ENCODE data around the gene OR4L1. TPM values are rescaled to one million over a fixed set of nuclear protein-coding genes. Genes with fewer than 3 reads are reported as not detected.

OR4L1 gene
- total RNA-seq (2021) (not detected in 2 replicates), Bru-seq, nascent RNA (not detected), BruChase-seq, experiment 1, labeled RNA remaining after a 2-hour chase (not detected), BruChase-seq, experiment 2, labeled RNA remaining after a 6-hour chase (not detected)
- long read RNA-seq, result 0 reads

GRCh38 chr14:20059745-20060144 lies at the start of gene OR4L1:
Gene OR4L1, plus strand, starts transcription at chr14:20060045. Its CDS starts 0 bp downstream, at chr14:20060045.
- TF ChIP-seq EZH2 (IDR thresholded peaks at IDR 0.05; ENCODE audit: borderline replicate concordance, low read depth, low read length, poor library complexity, severe bottlenecking) (no peak), CTCF (conservative IDR thresholded peaks at IDR 0.05; ENCODE audit: low read depth, low read length) (no peak)
- BruUV-seq (replicated peaks), result no TSS peak
- POLR2A ChIA-PET (ENCODE audit: low non-redundant PET), result no interaction called here

GRCh38 chr14:20019257-20019865 lies 40.5 kb upstream of the OR4L1 start, which contains the start of gene OR4K14:
Gene OR4K14, minus strand, starts transcription at chr14:20019307. Its CDS starts 4,114 bp downstream, at chr14:20015193.
- no peaks in the 10 kb centered on the region for H3K4me1 ChIP-seq (ENCODE audit: insufficient read depth, low read length, poor library complexity, severe bottlenecking)
- H3K4me3 ChIP-seq (ENCODE audit: low read depth, low read length, poor library complexity, severe bottlenecking), result no peak within 1 kb of the TSS
- H3K27ac ChIP-seq (ENCODE audit: low read depth, low read length, poor library complexity, severe bottlenecking), result no peak within 1 kb of the TSS
- DNase-seq (ENCODE audit: low spot score), result no peak
- peaks cover 4% of the 10 kb centered on the region for H3K9me3 ChIP-seq (ENCODE audit: low read depth, low read length, poor library complexity, severe bottlenecking)
- ChIA-PET CTCF (no interaction called here), POLR2A (ENCODE audit: low non-redundant PET) (no interaction called here)
- BruUV-seq (replicated peaks), result no TSS peak
- no peaks in the 10 kb centered on the region for H3K27me3 ChIP-seq (replicated peaks; ENCODE audit: insufficient read depth, low read depth, low read length, poor library complexity)
- TF ChIP-seq CTCF (conservative IDR thresholded peaks at IDR 0.05; ENCODE audit: low read depth, low read length) (no peak), EZH2 (IDR thresholded peaks at IDR 0.05; ENCODE audit: borderline replicate concordance, low read depth, low read length, poor library complexity, severe bottlenecking) (no peak)
- no peaks in the 10 kb centered on the region for H3K36me3 ChIP-seq (ENCODE audit: insufficient read depth, low read length, poor library complexity, severe bottlenecking)
- intact Hi-C loops (cut with micrococcal nuclease; ENCODE audit: unreplicated experiment), result no loop called here

More at GRCh38 chr14:20059745-20060144, at the start of gene OR4L1:
- Histone ChIP-seq H3K36me3 (ENCODE audit: insufficient read depth, low read length, poor library complexity, severe bottlenecking) (no peaks in the 10 kb centered on the region), H3K9me3 (ENCODE audit: low read depth, low read length, poor library complexity, severe bottlenecking) (peaks cover 10% of the 10 kb centered on the region), H3K27me3 (replicated peaks; ENCODE audit: insufficient read depth, low read depth, low read length, poor library complexity) (no peaks in the 10 kb centered on the region), H3K4me3 (ENCODE audit: low read depth, low read length, poor library complexity, severe bottlenecking) (no peak within 1 kb of the TSS), H3K4me1 (ENCODE audit: insufficient read depth, low read length, poor library complexity, severe bottlenecking) (no peaks in the 10 kb centered on the region), H3K27ac (ENCODE audit: low read depth, low read length, poor library complexity, severe bottlenecking) (no peak within 1 kb of the TSS)
- no peak for DNase-seq (ENCODE audit: low spot score)
- CTCF ChIA-PET, result no interaction called here
- intact Hi-C loops (cut with micrococcal nuclease; ENCODE audit: unreplicated experiment), result no loop called here

DNA sequence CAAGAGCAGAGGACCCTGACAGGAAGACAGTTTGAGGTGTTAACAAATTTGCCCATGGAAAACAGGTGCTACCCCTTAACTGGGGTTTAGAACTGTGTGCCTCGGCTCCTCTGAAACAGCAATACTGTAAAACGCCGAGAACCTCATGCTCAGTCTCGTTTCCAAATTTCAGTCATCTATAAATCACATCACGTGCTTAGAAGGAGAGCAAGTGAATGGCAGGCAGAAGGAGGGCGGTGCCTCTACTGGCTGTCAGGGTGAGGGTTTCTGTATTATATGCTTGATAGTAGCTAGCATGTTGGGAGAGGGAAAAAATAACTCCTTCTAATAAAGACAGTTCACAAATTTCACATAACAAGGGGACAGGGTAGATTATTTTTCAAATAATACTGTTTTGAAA lies 28.8 kb upstream of the OR4L1 start:
- Histone ChIP-seq H3K9me3 (ENCODE audit: low read depth, low read length, poor library complexity, severe bottlenecking) (no peaks in the 10 kb centered on the region), H3K27me3 (replicated peaks; ENCODE audit: insufficient read depth, low read depth, low read length, poor library complexity) (no peaks in the 10 kb centered on the region), H3K4me3 (ENCODE audit: low read depth, low read length, poor library complexity, severe bottlenecking) (no peak overlapping the region), H3K27ac (ENCODE audit: low read depth, low read length, poor library complexity, severe bottlenecking) (no peak overlapping the region), H3K36me3 (ENCODE audit: insufficient read depth, low read length, poor library complexity, severe bottlenecking) (no peaks in the 10 kb centered on the region), H3K4me1 (ENCODE audit: insufficient read depth, low read length, poor library complexity, severe bottlenecking) (no peaks in the 10 kb centered on the region)
- CTCF ChIA-PET, result no interaction called here
- DNase-seq (ENCODE audit: low spot score), result no peak
- no TSS peak for BruUV-seq (replicated peaks)
- POLR2A ChIA-PET (ENCODE audit: low non-redundant PET), result no interaction called here
- intact Hi-C loops (cut with micrococcal nuclease; ENCODE audit: unreplicated experiment), result no loop called here
- TF ChIP-seq CTCF (conservative IDR thresholded peaks at IDR 0.05; ENCODE audit: low read depth, low read length), result no peak
- no peak for TF ChIP-seq EZH2 (IDR thresholded peaks at IDR 0.05; ENCODE audit: borderline replicate concordance, low read depth, low read length, poor library complexity, severe bottlenecking)

Data from A673 (cell line).